Renal cortex interstitium (tissue), 11 donors: Measurements from ENCODE around the gene PLEKHM2. TPM values are rescaled to one million over a fixed set of nuclear protein-coding genes. Genes with fewer than 3 reads are reported as not detected.
"Not testable (repeated sequence)": the region's sequence is repeated elsewhere in the genome, so short reads cannot be mapped to it uniquely, and the experiment has no call there.

Experiments
- DNase-seq, 11 donors: peaks; one replicate each; pipeline ENCODE4 v3.0.0-alpha.2; 2013; ENCODE audit warnings: low read depth in 9 of 11, low spot score in 4 of 11; ENCODE audit errors: extremely low read depth in 1 of 11
- polyA plus RNA-seq, 3 donors: library from polyadenylated mRNA; unstranded; fragments of 120-200 nt; gene quantifications; one replicate each; pipeline ENCODE4 v1.2.1, GENCODE V29; 2013; ENCODE audit not compliant: insufficient read length in 3 of 3

The PLEKHM2 gene
- polyA plus RNA-seq, 3 donors, result 44.2 to 49.2 (median 45.9) TPM

GRCh38 chr1:15690317-15690716, 6.2 kb downstream of the PLEKHM2 start:
- no peak for DNase-seq

GRCh38 chr1:15691434-15692032, 7.4 kb downstream of the PLEKHM2 start:
- no peak for DNase-seq

GRCh38 chr1:15692121-15692682, 8.1 kb downstream of the PLEKHM2 start:
- DNase-seq, result no peak

GRCh38 chr1:15693371-15693770, 9.3 kb downstream of the PLEKHM2 start:
- DNase-seq, result no peak

GRCh38 chr1:15696956-15697521, 12.9 kb downstream of the PLEKHM2 start:
- DNase-seq, result no peak

- no peak for DNase-seq
These were observed 14.1 kb downstream of the PLEKHM2 start for GRCh38 chr1:15698201-15698600.

- DNase-seq, result not testable (repeated sequence)
These were observed 15.2 kb downstream of the PLEKHM2 start for GRCh38 chr1:15699321-15699720.

- DNase-seq, result no peak
These were observed 16.4 kb downstream of the PLEKHM2 start for GRCh38 chr1:15700508-15700907.

- no peak for DNase-seq
These were observed 17.7 kb downstream of the PLEKHM2 start for GRCh38 chr1:15701784-15702183.

- no peak for DNase-seq
These were observed 18.8 kb downstream of the PLEKHM2 start for GRCh38 chr1:15702722-15703550.

- peak in 2 of 11 donors; percentile 28 to 52 for DNase-seq
These were observed 19.4 kb downstream of the PLEKHM2 start for GRCh38 chr1:15703562-15703961.

GRCh38 chr1:15704526-15705183, 20.5 kb downstream of the PLEKHM2 start:
- DNase-seq, result no peak

- DNase-seq, result no peak
These were observed 21.1 kb downstream of the PLEKHM2 start for GRCh38 chr1:15705184-15705566.

GRCh38 chr1:15706751-15707150, 22.6 kb downstream of the PLEKHM2 start:
- DNase-seq, result no peak

- no peak for DNase-seq
These were observed 23.3 kb downstream of the PLEKHM2 start for GRCh38 chr1:15707239-15707925.

GRCh38 chr1:15708486-15709137, 24.5 kb downstream of the PLEKHM2 start:
- no peak for DNase-seq

GRCh38 chr1:15709226-15709625, 25.1 kb downstream of the PLEKHM2 start:
- no peak for DNase-seq

GRCh38 chr1:15712168-15712567, 28.0 kb downstream of the PLEKHM2 start:
- no peak for DNase-seq
